T-helper 1 cell treated with Interleukin-12 subunit alpha and Interleukin-12 subunit beta and Interleukin-4 antibody, amounts not matched to agents 30 μg/mL and 1 μg/mL, for 36 hours (primary cell): ENCODE results near the gene MAP2K6.

Experiments
- H3K27ac Mint-ChIP-seq: one replicate; pipeline ENCODE4 v1.8.0; 2021; ENCODE audit warnings: mild to moderate bottlenecking, mixed read lengths
- H3K27me3 Mint-ChIP-seq: one replicate; pipeline ENCODE4 v1.8.0; 2021; ENCODE audit warnings: low read depth, mixed read lengths
- H3K36me3 Mint-ChIP-seq: one replicate; pipeline ENCODE4 v1.8.0; 2021; ENCODE audit warnings: low read depth, mixed read lengths
- H3K4me1 Mint-ChIP-seq: one replicate; pipeline ENCODE4 v1.8.0; 2021; ENCODE audit warnings: low read depth, mixed read lengths
- H3K4me3 Mint-ChIP-seq: one replicate; pipeline ENCODE4 v1.8.0; 2021; ENCODE audit warnings: mild to moderate bottlenecking, moderate library complexity, mixed read lengths
- H3K9me3 Mint-ChIP-seq: one replicate; pipeline ENCODE4 v1.8.0; 2021; ENCODE audit warnings: mixed read lengths

The MAP2K6 gene

DNA sequence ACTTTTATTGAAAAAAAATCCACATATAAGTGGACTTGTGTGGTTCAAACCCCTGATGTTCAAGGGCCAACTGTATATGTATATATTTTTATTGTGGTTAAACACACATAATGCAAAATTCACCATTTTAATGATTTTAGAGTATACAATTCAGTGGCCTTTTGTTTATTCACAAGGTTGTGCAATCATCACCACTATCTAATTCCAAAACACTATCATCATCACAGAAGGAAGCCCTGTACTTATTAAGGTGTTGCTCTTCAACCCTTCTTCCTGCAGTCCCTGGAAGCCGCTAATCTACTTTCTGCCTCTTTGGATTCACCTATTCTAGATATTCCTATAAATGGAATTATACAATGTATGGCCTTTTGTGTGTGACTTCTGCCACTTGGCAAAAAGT, 23.0 kb downstream of the MAP2K6 start:
- Mint-ChIP-seq H3K27me3 (no peaks in the 10 kb centered on the region), H3K36me3 (no peaks in the 10 kb centered on the region), H3K27ac (no peak overlapping the region), H3K4me3 (no peak overlapping the region), H3K4me1 (peaks cover 2% of the 10 kb centered on the region), H3K9me3 (peaks cover 6% of the 10 kb centered on the region)

GRCh38 chr17:69438776-69439175, 24.3 kb downstream of the MAP2K6 start:
- H3K27ac Mint-ChIP-seq: no peak overlapping the region
- peaks cover 2% of the 10 kb centered on the region for H3K4me1 Mint-ChIP-seq
- no peaks in the 10 kb centered on the region for H3K36me3 Mint-ChIP-seq

GRCh38 chr17:69441179-69441578, 26.7 kb downstream of the MAP2K6 start:
- Mint-ChIP-seq H3K27me3 (no peaks in the 10 kb centered on the region), H3K4me3 (no peak overlapping the region), H3K27ac (no peak overlapping the region), H3K36me3 (no peaks in the 10 kb centered on the region), H3K4me1 (peaks cover 4% of the 10 kb centered on the region), H3K9me3 (peaks cover 6% of the 10 kb centered on the region)

More at GRCh38 chr17:69438776-69439175, 24.3 kb downstream of the MAP2K6 start:
- no peak overlapping the region for H3K4me3 Mint-ChIP-seq
- no peaks in the 10 kb centered on the region for H3K27me3 Mint-ChIP-seq
- peaks cover 6% of the 10 kb centered on the region for H3K9me3 Mint-ChIP-seq

DNA sequence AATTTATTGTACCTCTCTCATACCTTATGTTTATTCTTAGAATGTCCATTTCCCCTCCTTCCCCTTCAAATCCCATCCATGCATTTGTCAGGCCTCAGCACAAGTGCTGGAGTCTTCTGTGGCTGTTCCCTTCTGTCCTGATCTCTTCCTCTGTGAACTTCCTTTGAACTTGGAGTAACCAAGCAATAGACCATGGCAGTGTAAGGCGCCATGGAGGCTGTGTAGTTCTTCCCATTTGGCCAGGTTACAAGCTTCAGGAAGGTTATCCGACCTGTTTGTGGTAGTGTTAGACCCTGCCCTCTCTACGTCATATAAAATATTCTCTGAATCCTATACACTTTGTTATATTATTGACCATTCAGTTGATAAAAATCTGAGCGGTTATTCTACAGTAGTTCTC, 28.6 kb downstream of the MAP2K6 start:
- Mint-ChIP-seq H3K27ac (no peak overlapping the region), H3K4me1 (peaks cover 4% of the 10 kb centered on the region), H3K4me3 (no peak overlapping the region), H3K36me3 (no peaks in the 10 kb centered on the region), H3K9me3 (peaks cover 6% of the 10 kb centered on the region), H3K27me3 (no peaks in the 10 kb centered on the region)

- Mint-ChIP-seq H3K36me3 (no peaks in the 10 kb centered on the region), H3K27me3 (no peaks in the 10 kb centered on the region), H3K4me1 (peaks cover 4% of the 10 kb centered on the region), H3K27ac (no peak overlapping the region), H3K9me3 (peaks cover 6% of the 10 kb centered on the region), H3K4me3 (no peak overlapping the region)
Observed at GRCh38 chr17:69444023-69444422, 29.5 kb downstream of the MAP2K6 start.

DNA sequence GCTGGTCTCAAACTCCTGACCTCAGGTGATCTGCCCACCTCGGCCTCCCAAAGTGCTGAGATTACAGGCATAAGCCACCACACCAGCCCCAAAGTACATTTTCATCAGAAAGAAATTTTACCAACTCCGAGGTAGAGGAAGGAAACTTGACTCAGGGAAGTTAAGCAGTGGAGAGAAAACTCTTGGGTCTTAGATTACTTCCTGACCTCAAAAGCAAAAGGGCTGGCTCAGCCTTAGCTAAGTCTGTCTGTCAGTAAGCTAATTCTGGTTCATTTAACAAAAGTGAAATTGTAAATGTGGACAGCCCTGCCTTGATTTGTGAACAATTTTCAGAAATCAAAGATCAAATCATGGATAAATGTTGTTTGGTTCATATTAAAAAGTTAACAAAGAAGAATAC, 30.6 kb downstream of the MAP2K6 start:
- H3K36me3 Mint-ChIP-seq: no peaks in the 10 kb centered on the region
- no peak overlapping the region for H3K4me3 Mint-ChIP-seq
- H3K27ac Mint-ChIP-seq: no peak overlapping the region
- no peaks in the 10 kb centered on the region for H3K27me3 Mint-ChIP-seq
- H3K9me3 Mint-ChIP-seq: peaks cover 6% of the 10 kb centered on the region
- H3K4me1 Mint-ChIP-seq: peaks cover 2% of the 10 kb centered on the region

DNA sequence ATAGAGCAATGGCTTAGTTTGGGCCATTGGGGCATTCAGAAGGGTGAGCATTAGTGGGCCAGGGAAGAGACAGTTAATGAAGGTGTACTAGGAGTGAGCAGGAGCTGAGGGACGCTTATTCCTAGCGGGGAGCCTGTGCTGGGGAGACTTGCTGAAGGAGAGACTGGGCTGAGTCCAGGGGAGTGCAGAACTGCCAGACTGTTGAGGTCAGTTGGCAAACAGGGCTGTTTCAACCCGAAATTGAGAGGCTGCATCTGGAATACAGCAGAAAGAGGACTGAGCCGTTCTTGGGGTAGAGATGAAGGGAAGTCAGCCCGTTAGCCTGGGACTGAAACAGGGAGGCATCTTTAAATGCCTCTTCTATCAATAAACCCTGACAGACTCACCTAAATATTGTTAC, 33.2 kb downstream of the MAP2K6 start:
- H3K27me3 Mint-ChIP-seq: no peaks in the 10 kb centered on the region
- H3K36me3 Mint-ChIP-seq: no peaks in the 10 kb centered on the region
- no peaks in the 10 kb centered on the region for H3K9me3 Mint-ChIP-seq
- peaks cover 5% of the 10 kb centered on the region for H3K4me1 Mint-ChIP-seq
- H3K27ac Mint-ChIP-seq: no peak overlapping the region
- H3K4me3 Mint-ChIP-seq: no peak overlapping the region

DNA sequence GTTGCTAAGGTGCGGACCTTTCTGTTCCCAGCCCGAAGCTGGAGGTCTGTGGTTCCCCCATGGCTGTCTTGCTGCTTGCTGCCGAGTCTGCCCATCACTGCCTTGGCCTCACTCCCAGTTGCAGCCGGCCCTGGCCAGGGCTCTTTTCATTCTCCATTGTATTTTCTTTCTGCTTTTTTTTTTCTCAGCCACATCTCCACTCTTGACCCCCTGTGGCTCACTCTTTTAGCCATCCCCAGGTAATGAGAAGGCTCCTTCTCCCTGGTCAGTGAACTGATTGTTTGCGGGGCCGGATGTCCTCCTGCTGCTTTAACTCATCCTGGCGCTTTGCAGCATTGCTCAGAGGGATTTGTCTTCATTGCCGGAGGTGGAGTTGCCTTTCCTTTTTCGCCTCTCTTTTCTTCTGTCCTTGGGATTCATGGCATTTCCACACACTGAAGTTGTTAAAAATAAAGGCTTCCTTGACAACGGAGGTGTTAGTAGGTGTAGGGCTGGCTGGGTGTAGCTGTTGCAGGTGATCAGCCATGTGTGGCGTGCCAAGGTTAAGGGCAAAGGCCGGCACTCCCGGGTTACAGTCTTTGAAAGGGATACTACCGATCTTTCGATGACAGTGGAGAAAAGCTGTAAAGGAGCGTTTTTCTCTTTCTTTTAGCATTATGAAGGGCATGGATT, 34.1 kb downstream of the MAP2K6 start:
- H3K4me1 Mint-ChIP-seq: peaks cover 5% of the 10 kb centered on the region

GRCh38 chr17:69450131-69450530, 35.6 kb downstream of the MAP2K6 start:
- Mint-ChIP-seq H3K9me3 (no peaks in the 10 kb centered on the region), H3K4me1 (peaks cover 3% of the 10 kb centered on the region), H3K27ac (no peak overlapping the region), H3K36me3 (no peaks in the 10 kb centered on the region), H3K27me3 (no peaks in the 10 kb centered on the region), H3K4me3 (no peak overlapping the region)

More for the DNA sequence above, 34.1 kb downstream of the MAP2K6 start:
- no peaks in the 10 kb centered on the region for H3K9me3 Mint-ChIP-seq
- H3K36me3 Mint-ChIP-seq: no peaks in the 10 kb centered on the region
- H3K27me3 Mint-ChIP-seq: no peaks in the 10 kb centered on the region
- H3K4me3 Mint-ChIP-seq: no peak overlapping the region
- no peak overlapping the region for H3K27ac Mint-ChIP-seq

- no peaks in the 10 kb centered on the region for H3K27me3 Mint-ChIP-seq
- H3K4me3 Mint-ChIP-seq: no peak overlapping the region
- no peak overlapping the region for H3K27ac Mint-ChIP-seq
- H3K9me3 Mint-ChIP-seq: no peaks in the 10 kb centered on the region
- H3K4me1 Mint-ChIP-seq: peaks cover 3% of the 10 kb centered on the region
- no peaks in the 10 kb centered on the region for H3K36me3 Mint-ChIP-seq
Observed at GRCh38 chr17:69450918-69451317, 36.4 kb downstream of the MAP2K6 start.

- Mint-ChIP-seq H3K36me3 (no peaks in the 10 kb centered on the region), H3K27me3 (no peaks in the 10 kb centered on the region), H3K27ac (no peak overlapping the region), H3K4me1 (peaks cover 4% of the 10 kb centered on the region), H3K9me3 (no peaks in the 10 kb centered on the region), H3K4me3 (no peak overlapping the region)
Observed at GRCh38 chr17:69451416-69452394, 37.2 kb downstream of the MAP2K6 start.

- no peak overlapping the region for H3K27ac Mint-ChIP-seq
- no peaks in the 10 kb centered on the region for H3K36me3 Mint-ChIP-seq
- no peaks in the 10 kb centered on the region for H3K27me3 Mint-ChIP-seq
- H3K4me3 Mint-ChIP-seq: no peak overlapping the region
- H3K4me1 Mint-ChIP-seq: peaks cover 9% of the 10 kb centered on the region
- H3K9me3 Mint-ChIP-seq: no peaks in the 10 kb centered on the region
Observed at GRCh38 chr17:69452664-69453260, 38.3 kb downstream of the MAP2K6 start.

- Mint-ChIP-seq H3K4me3 (no peak overlapping the region), H3K27me3 (no peaks in the 10 kb centered on the region), H3K9me3 (no peaks in the 10 kb centered on the region), H3K27ac (no peak overlapping the region), H3K4me1 (peaks cover 11% of the 10 kb centered on the region), H3K36me3 (no peaks in the 10 kb centered on the region)
Observed at GRCh38 chr17:69454051-69454450, 39.6 kb downstream of the MAP2K6 start.

DNA sequence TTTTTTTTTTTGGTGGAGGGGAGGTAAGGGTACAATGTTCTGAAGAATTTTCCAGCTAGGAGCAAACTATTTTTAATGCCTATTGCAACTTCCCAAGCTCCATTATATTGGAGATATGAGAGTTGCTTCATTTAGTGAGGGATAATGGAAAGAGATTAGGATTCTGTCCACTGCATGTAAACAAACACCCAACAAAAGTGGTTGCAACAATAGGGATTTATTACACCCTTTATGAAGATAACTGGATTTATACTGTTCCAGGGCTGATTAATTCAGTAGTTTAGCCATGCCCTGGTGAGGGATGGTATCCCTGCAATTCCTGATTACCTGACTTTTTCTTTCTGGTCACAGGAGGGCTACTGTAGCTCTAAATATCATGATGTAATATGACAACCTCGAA, 40.5 kb downstream of the MAP2K6 start:
- Mint-ChIP-seq H3K36me3 (no peaks in the 10 kb centered on the region), H3K4me3 (no peak overlapping the region), H3K9me3 (no peaks in the 10 kb centered on the region), H3K27ac (no peak overlapping the region), H3K27me3 (no peaks in the 10 kb centered on the region), H3K4me1 (peaks cover 11% of the 10 kb centered on the region)

DNA sequence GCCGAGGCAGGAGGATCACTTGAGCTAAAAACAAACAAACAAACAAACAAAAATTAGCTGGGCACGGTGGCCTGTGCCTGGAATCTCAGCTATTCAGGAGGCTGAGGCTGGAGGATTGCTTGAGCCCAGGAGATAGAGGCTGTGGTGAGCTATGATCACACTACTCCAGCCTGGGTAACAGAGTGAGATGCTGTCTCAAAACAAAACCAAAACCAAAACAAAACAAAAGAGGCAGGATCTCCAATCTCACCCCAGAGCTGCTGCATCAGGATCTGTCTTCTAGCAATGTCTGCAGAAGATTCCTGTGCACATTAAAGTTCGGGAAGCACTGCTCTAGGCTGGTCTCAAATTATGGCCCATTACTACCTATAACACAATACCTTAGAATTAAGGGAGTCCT, 43.1 kb downstream of the MAP2K6 start:
- Mint-ChIP-seq H3K4me1 (peaks cover 9% of the 10 kb centered on the region), H3K36me3 (no peaks in the 10 kb centered on the region), H3K27ac (no peak overlapping the region), H3K4me3 (no peak overlapping the region), H3K9me3 (no peaks in the 10 kb centered on the region), H3K27me3 (no peaks in the 10 kb centered on the region)
